ENCODE results near the gene COL28A1.

GRCh38 chr7:7583731-7584130, 48.1 kb upstream of the COL28A1 start:
- TF ChIP-seq CTCF (IDR thresholded peaks at IDR 0.05; ENCODE audit: insufficient read depth, low read length, poor library complexity, severe bottlenecking) (no peak), EZH2phosphoT487 (conservative IDR thresholded peaks at IDR 0.05; ENCODE audit: low read length) (no peak)

All from SU-DHL-6 (cell line).